HG03442 (cell line): Measurements from ENCODE around the gene MACF1.
"Not testable (repeated sequence)": the region's sequence is repeated elsewhere in the genome, so short reads cannot be mapped to it uniquely, and the experiment has no call there.

Experiments
- ATAC-seq: cut with Tn5 transposase; IDR thresholded peaks from one replicate; pipeline ENCODE4 v1.9.1; 2021; ENCODE audit warnings: mild to moderate bottlenecking, moderate library complexity; ENCODE audit not compliant: unreplicated experiment

The MACF1 gene

GRCh38 chr1:39526466-39527189, 322.1 kb downstream of the MACF1 start:
- no peak for ATAC-seq

- not testable (repeated sequence) for ATAC-seq
Observed at GRCh38 chr1:39527190-39527579, 322.7 kb downstream of the MACF1 start.

GRCh38 chr1:39528082-39528481, 323.6 kb downstream of the MACF1 start:
- no peak for ATAC-seq

- ATAC-seq = no peak
Observed at GRCh38 chr1:39529901-39530535, 325.5 kb downstream of the MACF1 start.

DNA sequence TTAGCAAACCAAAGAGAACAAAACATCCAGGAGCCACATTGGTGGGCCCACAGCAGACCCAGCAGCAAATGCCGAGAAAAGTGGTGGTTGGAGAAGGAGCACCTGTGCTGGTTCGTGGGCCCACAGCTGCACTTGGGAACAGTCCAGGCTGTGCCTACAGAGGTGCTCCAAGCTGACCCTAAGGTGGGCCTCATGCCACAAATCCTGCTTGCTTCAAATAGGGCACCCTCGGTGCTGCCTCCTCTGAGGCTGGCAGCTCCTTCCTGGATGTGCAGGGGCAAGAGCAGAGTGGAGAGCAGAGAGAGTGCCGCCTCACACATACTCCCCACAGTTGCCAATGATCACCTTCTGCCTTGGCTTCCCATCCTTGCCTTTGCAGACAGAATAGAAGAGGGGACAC, 327.0 kb downstream of the MACF1 start:
- ATAC-seq = no peak

- no peak for ATAC-seq
Observed at GRCh38 chr1:39533442-39533841, 328.9 kb downstream of the MACF1 start.
